ENCODE measurements around the gene TMEM114.

DNA sequence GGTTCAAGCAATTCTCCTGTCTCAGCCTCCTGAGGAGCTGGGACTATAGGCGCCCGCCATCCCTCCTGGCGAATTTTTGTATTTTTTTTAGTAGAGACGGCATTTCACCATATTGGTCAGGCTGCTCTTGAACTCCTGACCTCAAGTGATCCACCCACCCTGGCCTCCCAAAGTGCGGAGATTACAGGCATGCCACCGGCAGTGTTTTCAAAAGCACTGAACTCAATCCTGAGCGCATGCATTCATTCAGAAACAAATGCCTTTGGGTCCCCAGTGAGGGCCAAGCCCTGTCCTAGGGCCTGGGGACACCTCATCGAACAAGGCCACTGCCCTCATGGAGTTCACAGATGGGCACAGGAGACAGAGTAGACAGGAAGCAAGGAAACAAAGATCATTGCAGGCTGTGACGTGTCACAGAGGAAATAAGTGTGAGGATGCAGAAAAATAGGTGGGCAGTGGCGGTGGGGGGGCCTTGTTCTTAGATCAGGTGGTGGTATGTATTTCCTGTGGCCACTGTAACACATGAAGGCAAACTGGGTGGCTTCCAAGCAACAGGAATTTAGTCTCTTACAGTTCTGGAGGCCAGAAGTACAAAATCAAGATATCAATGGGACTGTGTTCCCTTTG, 12.5 kb downstream of the TMEM114 start:
- TF ChIP-seq KDM1A (IDR thresholded peaks at IDR 0.05; ENCODE audit: low read depth) (no peak), EP300 (IDR thresholded peaks at IDR 0.05) (no peak), CEBPB (IDR thresholded peaks at IDR 0.05) (no peak), CTCF (IDR thresholded peaks at IDR 0.05) (no peak), JUNB (IDR thresholded peaks at IDR 0.05) (no peak), USF2 (IDR thresholded peaks at IDR 0.05) (no peak), POLR2A (IDR thresholded peaks at IDR 0.05; ENCODE audit: low read length) (no peak), EHMT2 (IDR thresholded peaks at IDR 0.05; ENCODE audit: low read depth) (no peak), HOXA7 (CRISPR knock-in tag; IDR thresholded peaks at IDR 0.05) (no peak)
- TF ChIP-seq, protein P1, sequence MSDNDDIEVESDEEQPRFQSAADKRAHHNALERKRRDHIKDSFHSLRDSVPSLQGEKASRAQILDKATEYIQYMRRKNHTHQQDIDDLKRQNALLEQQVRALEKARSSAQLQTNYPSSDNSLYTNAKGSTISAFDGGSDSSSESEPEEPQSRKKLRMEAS (IDR thresholded peaks at IDR 0.05), result no peak
- TF ChIP-seq, protein P2, sequence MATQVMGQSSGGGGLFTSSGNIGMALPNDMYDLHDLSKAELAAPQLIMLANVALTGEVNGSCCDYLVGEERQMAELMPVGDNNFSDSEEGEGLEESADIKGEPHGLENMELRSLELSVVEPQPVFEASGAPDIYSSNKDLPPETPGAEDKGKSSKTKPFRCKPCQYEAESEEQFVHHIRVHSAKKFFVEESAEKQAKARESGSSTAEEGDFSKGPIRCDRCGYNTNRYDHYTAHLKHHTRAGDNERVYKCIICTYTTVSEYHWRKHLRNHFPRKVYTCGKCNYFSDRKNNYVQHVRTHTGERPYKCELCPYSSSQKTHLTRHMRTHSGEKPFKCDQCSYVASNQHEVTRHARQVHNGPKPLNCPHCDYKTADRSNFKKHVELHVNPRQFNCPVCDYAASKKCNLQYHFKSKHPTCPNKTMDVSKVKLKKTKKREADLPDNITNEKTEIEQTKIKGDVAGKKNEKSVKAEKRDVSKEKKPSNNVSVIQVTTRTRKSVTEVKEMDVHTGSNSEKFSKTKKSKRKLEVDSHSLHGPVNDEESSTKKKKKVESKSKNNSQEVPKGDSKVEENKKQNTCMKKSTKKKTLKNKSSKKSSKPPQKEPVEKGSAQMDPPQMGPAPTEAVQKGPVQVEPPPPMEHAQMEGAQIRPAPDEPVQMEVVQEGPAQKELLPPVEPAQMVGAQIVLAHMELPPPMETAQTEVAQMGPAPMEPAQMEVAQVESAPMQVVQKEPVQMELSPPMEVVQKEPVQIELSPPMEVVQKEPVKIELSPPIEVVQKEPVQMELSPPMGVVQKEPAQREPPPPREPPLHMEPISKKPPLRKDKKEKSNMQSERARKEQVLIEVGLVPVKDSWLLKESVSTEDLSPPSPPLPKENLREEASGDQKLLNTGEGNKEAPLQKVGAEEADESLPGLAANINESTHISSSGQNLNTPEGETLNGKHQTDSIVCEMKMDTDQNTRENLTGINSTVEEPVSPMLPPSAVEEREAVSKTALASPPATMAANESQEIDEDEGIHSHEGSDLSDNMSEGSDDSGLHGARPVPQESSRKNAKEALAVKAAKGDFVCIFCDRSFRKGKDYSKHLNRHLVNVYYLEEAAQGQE (IDR thresholded peaks at IDR 0.05), result no peak

All from A549 (cell line).